Parathyroid adenoma (tissue), 2 donors: ENCODE data around the gene OGA.
A peak's percentile ranks its signal among the peaks of the same experiment; 100 is the strongest.

Experiments
- H2AFZ ChIP-seq: fragments of 300-600 bp; sonication (generic); one replicate; pipeline ENCODE4 v1.7.0; 2017; ENCODE audit warnings: antibody characterized with exemption, mild to moderate bottlenecking
- H3K27ac ChIP-seq: fragments of 300-600 bp; sonication (generic); one replicate; pipeline ENCODE4 v1.7.0; 2017
- H3K27me3 ChIP-seq: fragments of 300-600 bp; sonication (generic); one replicate; pipeline ENCODE4 v1.7.0; 2017; ENCODE audit warnings: low read length; ENCODE audit not compliant: control insufficient read depth, insufficient read depth
- H3K36me3 ChIP-seq: fragments of 300-600 bp; sonication (generic); one replicate; pipeline ENCODE4 v1.7.0; 2017; ENCODE audit warnings: low read length; ENCODE audit not compliant: control insufficient read depth, insufficient read depth
- H3K4me1 ChIP-seq: fragments of 300-600 bp; sonication (generic); one replicate; pipeline ENCODE4 v1.7.0; 2017; ENCODE audit warnings: control low read depth
- H3K4me2 ChIP-seq: fragments of 300-600 bp; sonication (generic); one replicate; pipeline ENCODE4 v1.7.0; 2017; ENCODE audit warnings: low read length
- H3K4me3 ChIP-seq: fragments of 300-600 bp; sonication (generic); one replicate; pipeline ENCODE4 v1.7.0; 2017; ENCODE audit warnings: low read depth, low read length
- H3K79me2 ChIP-seq: fragments of 300-600 bp; sonication (generic); one replicate; pipeline ENCODE4 v1.7.0; 2017; ENCODE audit warnings: control low read depth
- H3K9ac ChIP-seq: fragments of 300-600 bp; sonication (generic); one replicate; pipeline ENCODE4 v1.7.0; 2017; ENCODE audit warnings: mild to moderate bottlenecking
- H3K9me3 ChIP-seq: fragments of 300-600 bp; sonication (generic); one replicate; pipeline ENCODE4 v1.7.0; 2017; ENCODE audit warnings: low read length; ENCODE audit not compliant: control insufficient read depth
- CTCF ChIP-seq: fragments of 300-600 bp; sonication (generic); IDR thresholded peaks from one replicate; pipeline ENCODE4 v1.7.0; 2017; ENCODE audit warnings: antibody characterized with exemption, mild to moderate bottlenecking
- donor health status: primary hyperparathyroidism.

Gene OGA

GRCh38 chr10:101829561-101830315 is 11.5 kb upstream of the OGA start:
- Histone ChIP-seq H3K79me2 (no peaks in the 10 kb centered on the region), H3K4me3 (no peak overlapping the region), H3K4me2 (no peak overlapping the region), H3K9me3 (no peaks in the 10 kb centered on the region), H3K36me3 (no peaks in the 10 kb centered on the region), H3K9ac (no peak overlapping the region), H3K27ac (peak overlapping the region; percentile 75), H2AFZ (peak overlapping the region; percentile 82), H3K4me1 (peaks cover 13% of the 10 kb centered on the region), H3K27me3 (no peaks in the 10 kb centered on the region)
- TF ChIP-seq CTCF: no peak

- H3K4me3 ChIP-seq: no peak overlapping the region
- H3K36me3 ChIP-seq: no peaks in the 10 kb centered on the region
- no peaks in the 10 kb centered on the region for H3K79me2 ChIP-seq
- no peak overlapping the region for H3K27ac ChIP-seq
- H3K9me3 ChIP-seq: no peaks in the 10 kb centered on the region
- no peak overlapping the region for H3K9ac ChIP-seq
- TF ChIP-seq CTCF: no peak
- H3K27me3 ChIP-seq: no peaks in the 10 kb centered on the region
- peaks cover 13% of the 10 kb centered on the region for H3K4me1 ChIP-seq
- no peak overlapping the region for H2AFZ ChIP-seq
- H3K4me2 ChIP-seq: no peak overlapping the region
Measured at GRCh38 chr10:101828766-101829551, 10.7 kb upstream of the OGA start.

GRCh38 chr10:101827919-101828600 is 9.8 kb upstream of the OGA start:
- peaks cover 13% of the 10 kb centered on the region for H3K4me1 ChIP-seq
- no peak overlapping the region for H3K27ac ChIP-seq
- no peaks in the 10 kb centered on the region for H3K27me3 ChIP-seq
- no peaks in the 10 kb centered on the region for H3K9me3 ChIP-seq
- no peak overlapping the region for H3K4me3 ChIP-seq
- H3K36me3 ChIP-seq: no peaks in the 10 kb centered on the region
- no peak overlapping the region for H3K4me2 ChIP-seq
- no peaks in the 10 kb centered on the region for H3K79me2 ChIP-seq
- H2AFZ ChIP-seq: no peak overlapping the region
- TF ChIP-seq CTCF: no peak
- no peak overlapping the region for H3K9ac ChIP-seq

- Histone ChIP-seq H3K79me2 (no peaks in the 10 kb centered on the region), H3K27me3 (no peaks in the 10 kb centered on the region), H3K9ac (no peak overlapping the region), H3K36me3 (no peaks in the 10 kb centered on the region), H3K4me3 (no peak overlapping the region), H3K9me3 (no peaks in the 10 kb centered on the region), H3K4me2 (no peak overlapping the region), H3K27ac (no peak overlapping the region), H3K4me1 (peaks cover 13% of the 10 kb centered on the region), H2AFZ (no peak overlapping the region)
- TF ChIP-seq CTCF: no peak
Measured at GRCh38 chr10:101826852-101827434, 8.7 kb upstream of the OGA start.
